Hepatocyte (in vitro differentiated cells): ENCODE results near the gene ATXN10. TPM values are rescaled to one million over a fixed set of nuclear protein-coding genes. Genes with fewer than 3 reads are reported as not detected.

Experiments used
- DNase-seq: peaks from one replicate; pipeline ENCODE4 v3.0.0-alpha.2; 2016; ENCODE audit warnings: low spot score
- H2AFZ ChIP-seq: fragments of 200-600 bp; sonication (generic); 2 replicates; pipeline ENCODE4 v1.6.0; 2016; ENCODE audit warnings: antibody characterized with exemption, mild to moderate bottlenecking
- H3K27ac ChIP-seq: fragments of 200-600 bp; sonication (generic); 2 replicates; pipeline ENCODE4 v1.5.1; 2016; ENCODE audit warnings: mild to moderate bottlenecking
- H3K27me3 ChIP-seq: fragments of 200-600 bp; sonication (generic); 2 replicates; pipeline ENCODE4 v1.6.1; 2016
- H3K36me3 ChIP-seq: fragments of 200-600 bp; sonication (generic); replicated peaks from 2 replicates; pipeline ENCODE4 v1.5.1; 2016; ENCODE audit warnings: low read depth; ENCODE audit not compliant: insufficient read depth
- H3K4me1 ChIP-seq: fragments of 200-600 bp; sonication (generic); 2 replicates; pipeline ENCODE4 v1.5.1; 2016; ENCODE audit warnings: mild to moderate bottlenecking, moderate library complexity; ENCODE audit not compliant: insufficient read depth
- H3K4me2 ChIP-seq: fragments of 200-600 bp; sonication (generic); 2 replicates; pipeline ENCODE4 v1.6.0; 2016
- H3K4me3 ChIP-seq: fragments of 200-600 bp; sonication (generic); 2 replicates; pipeline ENCODE4 v1.5.1; 2016; ENCODE audit warnings: mild to moderate bottlenecking
- H3K79me2 ChIP-seq: fragments of 200-600 bp; sonication (generic); 2 replicates; pipeline ENCODE4 v1.6.0; 2017; ENCODE audit warnings: mild to moderate bottlenecking
- H3K9me2 ChIP-seq: fragments of 200-600 bp; sonication (generic); replicated peaks from 2 replicates; pipeline ENCODE4 v1.6.0; 2017; ENCODE audit warnings: mild to moderate bottlenecking; ENCODE audit not compliant: insufficient read depth
- H3K9me3 ChIP-seq: fragments of 200-600 bp; sonication (generic); 2 replicates; pipeline ENCODE4 v1.5.1; 2016; ENCODE audit warnings: low read depth, mild to moderate bottlenecking
- H4K20me1 ChIP-seq: fragments of 200-600 bp; sonication (generic); 2 replicates; pipeline ENCODE4 v1.6.0; 2016; ENCODE audit warnings: mild to moderate bottlenecking; ENCODE audit not compliant: insufficient read depth, poor library complexity, severe bottlenecking
- EZH2 ChIP-seq: fragments of 200-600 bp; sonication (generic); IDR thresholded peaks from 2 replicates; pipeline ENCODE4 v1.6.1; 2016; ENCODE audit warnings: antibody characterized with exemption, mild to moderate bottlenecking, borderline replicate concordance
- EZH2phosphoT487 ChIP-seq: fragments of 200-600 bp; sonication (generic); IDR thresholded peaks from one replicate; pipeline ENCODE4 v1.6.1; 2018; ENCODE audit warnings: antibody characterized with exemption, mild to moderate bottlenecking, low read depth, moderate library complexity; ENCODE audit not compliant: unreplicated experiment, severe bottlenecking
- WGBS: methylation state at CpG from one replicate; pipeline ENCODE4 v1.1.6; 2016; ENCODE audit warnings: low lambda C conversion rate; ENCODE audit errors: missing lambda C conversion rate; 5-methylcytosine and 5-hydroxymethylcytosine counted together
- polyA plus RNA-seq: library from polyadenylated mRNA; unstranded; fragments of >200 nt; fragmentation: Nextera tagmentation; extraction: Ambion mirVana; gene quantifications from 2 replicates; pipeline ENCODE4 v1.2.1, GENCODE V29; 2016
- total RNA-seq: library from RNA; depleted of rRNA; stranded (reverse); fragments of >200 nt; gene quantifications from 2 replicates; pipeline ENCODE4 v1.2.3, GENCODE V29; 2014
- TF ChIP-seq, protein P1 (sequence below): fragments of 200-600 bp; sonication (generic); IDR thresholded peaks from 2 replicates; pipeline ENCODE4 v1.5.1; 2016; ENCODE audit warnings: antibody characterized with exemption, mild to moderate bottlenecking; ENCODE audit not compliant: poor library complexity

ATXN10 gene
- total and polyA plus RNA-seq, 2 experiments from 2014 or later: 141 to 186 TPM

DNA sequence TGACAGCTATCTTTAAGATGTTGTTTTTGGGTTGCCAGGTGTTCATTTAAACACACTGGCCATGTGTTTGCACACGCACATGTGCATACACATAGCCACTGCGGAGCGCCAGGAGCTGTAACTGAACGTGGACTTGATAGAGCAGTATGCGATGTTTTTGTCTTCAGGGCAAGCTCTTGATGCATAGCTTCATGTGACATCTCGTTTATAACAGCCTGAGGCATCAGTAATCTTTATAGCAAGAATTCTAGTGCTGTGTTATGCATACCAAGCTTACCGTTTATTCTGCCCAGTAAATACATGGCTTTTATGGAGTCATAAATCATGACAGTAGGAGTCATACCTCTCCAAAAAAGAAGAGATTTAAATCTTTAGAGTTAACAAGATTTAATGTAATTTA lies 87.0 kb downstream of the ATXN10 start:
- Histone ChIP-seq H3K36me3 (no peaks in the 10 kb centered on the region), H3K27ac (no peak overlapping the region), H3K27me3 (no peaks in the 10 kb centered on the region), H2AFZ (no peak overlapping the region), H4K20me1 (peaks cover 10% of the 10 kb centered on the region), H3K79me2 (peaks cover 21% of the 10 kb centered on the region), H3K4me1 (peaks cover 14% of the 10 kb centered on the region), H3K9me2 (no peaks in the 10 kb centered on the region), H3K4me3 (no peak overlapping the region), H3K9me3 (no peaks in the 10 kb centered on the region), H3K4me2 (no peak overlapping the region)
- no peak for DNase-seq
- TF ChIP-seq, protein P1, sequence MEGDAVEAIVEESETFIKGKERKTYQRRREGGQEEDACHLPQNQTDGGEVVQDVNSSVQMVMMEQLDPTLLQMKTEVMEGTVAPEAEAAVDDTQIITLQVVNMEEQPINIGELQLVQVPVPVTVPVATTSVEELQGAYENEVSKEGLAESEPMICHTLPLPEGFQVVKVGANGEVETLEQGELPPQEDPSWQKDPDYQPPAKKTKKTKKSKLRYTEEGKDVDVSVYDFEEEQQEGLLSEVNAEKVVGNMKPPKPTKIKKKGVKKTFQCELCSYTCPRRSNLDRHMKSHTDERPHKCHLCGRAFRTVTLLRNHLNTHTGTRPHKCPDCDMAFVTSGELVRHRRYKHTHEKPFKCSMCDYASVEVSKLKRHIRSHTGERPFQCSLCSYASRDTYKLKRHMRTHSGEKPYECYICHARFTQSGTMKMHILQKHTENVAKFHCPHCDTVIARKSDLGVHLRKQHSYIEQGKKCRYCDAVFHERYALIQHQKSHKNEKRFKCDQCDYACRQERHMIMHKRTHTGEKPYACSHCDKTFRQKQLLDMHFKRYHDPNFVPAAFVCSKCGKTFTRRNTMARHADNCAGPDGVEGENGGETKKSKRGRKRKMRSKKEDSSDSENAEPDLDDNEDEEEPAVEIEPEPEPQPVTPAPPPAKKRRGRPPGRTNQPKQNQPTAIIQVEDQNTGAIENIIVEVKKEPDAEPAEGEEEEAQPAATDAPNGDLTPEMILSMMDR: no peak
- TF ChIP-seq EZH2 (no peak), EZH2phosphoT487 (no peak)
- 63% methylated on average over 7 of the region's 7 CpGs for WGBS

DNA sequence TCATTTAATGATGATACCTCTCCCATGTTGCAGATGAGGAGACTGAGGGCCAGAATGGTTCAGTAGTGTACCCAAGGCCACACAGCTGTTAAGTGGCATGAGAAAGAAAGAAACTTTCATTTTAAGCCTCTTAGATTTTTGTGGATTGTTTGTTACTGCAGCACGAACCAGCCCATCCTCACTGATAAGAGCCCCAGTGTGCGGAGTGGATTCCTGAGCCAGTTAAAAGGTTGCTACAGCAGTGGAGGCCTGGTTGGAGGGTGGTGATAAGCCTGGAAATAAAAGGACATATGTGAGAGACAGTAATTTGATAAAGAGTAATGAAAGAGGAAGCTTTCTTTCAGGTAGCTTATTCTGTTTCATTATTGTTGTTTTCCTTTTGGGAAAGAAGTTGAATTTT lies 89.0 kb downstream of the ATXN10 start:
- Histone ChIP-seq H3K4me3 (no peak overlapping the region), H3K36me3 (no peaks in the 10 kb centered on the region), H3K27ac (no peak overlapping the region), H4K20me1 (peaks cover 10% of the 10 kb centered on the region), H3K4me2 (no peak overlapping the region), H3K27me3 (no peaks in the 10 kb centered on the region), H2AFZ (no peak overlapping the region), H3K9me3 (no peaks in the 10 kb centered on the region), H3K4me1 (peaks cover 14% of the 10 kb centered on the region), H3K79me2 (peaks cover 24% of the 10 kb centered on the region), H3K9me2 (no peaks in the 10 kb centered on the region)
- DNase-seq: no peak
- WGBS: 88% methylated on average over 2 of the region's 2 CpGs
- TF ChIP-seq, protein P1: no peak
- no peak for TF ChIP-seq EZH2phosphoT487
- TF ChIP-seq EZH2: no peak

DNA sequence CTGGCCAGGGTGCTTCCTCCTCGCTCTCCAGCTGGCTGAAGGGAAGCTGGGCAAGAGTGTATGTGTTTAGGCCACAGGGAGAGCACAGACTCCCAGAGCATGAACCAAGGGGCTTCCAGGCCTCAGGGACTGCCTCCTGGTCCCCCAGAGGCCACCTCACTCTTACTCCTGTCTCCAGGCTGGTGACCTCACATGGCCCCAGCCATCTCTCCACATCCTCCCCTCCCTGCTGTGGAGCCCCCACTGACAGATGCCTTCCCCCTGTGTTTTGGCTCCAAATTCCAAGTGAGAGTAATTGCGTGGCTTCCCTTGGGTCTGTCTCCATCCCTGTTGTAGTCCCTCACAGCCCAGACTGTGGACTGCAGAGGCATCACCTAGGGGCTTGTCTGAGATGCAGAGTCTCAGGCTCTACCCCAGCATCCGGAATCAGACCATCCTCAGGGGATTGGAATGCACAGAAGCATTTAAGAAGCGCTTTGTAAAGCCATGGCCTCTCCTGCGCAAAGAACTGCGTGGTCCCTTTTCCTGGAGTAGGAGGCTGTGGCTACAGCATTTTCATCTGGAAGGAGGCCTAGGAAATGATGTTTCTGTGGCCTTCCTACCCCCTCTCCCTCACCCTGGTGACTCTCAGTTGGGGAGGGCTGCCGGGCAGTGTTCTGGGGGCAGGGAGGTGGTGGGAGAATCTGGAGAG lies 91.1 kb downstream of the ATXN10 start:
- H4K20me1 ChIP-seq: peaks cover 4% of the 10 kb centered on the region
- peaks cover 11% of the 10 kb centered on the region for H3K4me1 ChIP-seq
- no peak for DNase-seq
- no peaks in the 10 kb centered on the region for H3K9me3 ChIP-seq
- H3K27ac ChIP-seq: no peak overlapping the region
- TF ChIP-seq, protein P1: no peak
- TF ChIP-seq EZH2phosphoT487 (no peak), EZH2 (no peak)
- H3K27me3 ChIP-seq: no peaks in the 10 kb centered on the region
- H3K9me2 ChIP-seq: no peaks in the 10 kb centered on the region
- 81% methylated on average over 7 of the region's 7 CpGs for whole genome bisulfite sequencing
- no peak overlapping the region for H3K4me2 ChIP-seq
- no peaks in the 10 kb centered on the region for H3K36me3 ChIP-seq
- no peak overlapping the region for H3K4me3 ChIP-seq
- H3K79me2 ChIP-seq: peaks cover 21% of the 10 kb centered on the region
- no peak overlapping the region for H2AFZ ChIP-seq
